Measurements from ENCODE around the gene PYROXD2. TPM values are rescaled to one million over a fixed set of nuclear protein-coding genes. Genes with fewer than 3 reads are reported as not detected.

The PYROXD2 gene
- 10 to 100 TPM; 13.4 to 40.3 (median 19.9) TPM for polyA plus RNA-seq (ENCODE audit: insufficient read length in 4 of 4)

- DNase-seq (ENCODE audit: low read depth in 4 of 4, low spot score in 3 of 4): peak; percentile 81 to 88 (median 84)
These were observed at the start of gene PYROXD2 for GRCh38 chr10:98414932-98415730. TSS of gene PYROXD2 (minus strand) at chr10:98415182. CDS start at chr10:98415135, 47 bp downstream.

GRCh38 chr10:98463976-98464754, 49.2 kb upstream of the PYROXD2 start:
- no peak for DNase-seq (ENCODE audit: low read depth in 4 of 4, low spot score in 3 of 4)

- DNase-seq (ENCODE audit: low read depth in 4 of 4, low spot score in 3 of 4): no peak
These were observed 48.0 kb upstream of the PYROXD2 start for GRCh38 chr10:98463016-98463415.

GRCh38 chr10:98461500-98461842, 46.5 kb upstream of the PYROXD2 start:
- DNase-seq (ENCODE audit: low read depth in 4 of 4, low spot score in 3 of 4): no peak

GRCh38 chr10:98460837-98461499, 46.0 kb upstream of the PYROXD2 start:
- DNase-seq (ENCODE audit: low read depth in 4 of 4, low spot score in 3 of 4): no peak

- no peak for DNase-seq (ENCODE audit: low read depth in 4 of 4, low spot score in 3 of 4)
These were observed 44.1 kb upstream of the PYROXD2 start for GRCh38 chr10:98458809-98459784.

- no peak for DNase-seq (ENCODE audit: low read depth in 4 of 4, low spot score in 3 of 4)
These were observed 42.7 kb upstream of the PYROXD2 start for GRCh38 chr10:98457721-98458120.

GRCh38 chr10:98456686-98457482, 41.9 kb upstream of the PYROXD2 start:
- DNase-seq (ENCODE audit: low read depth in 4 of 4, low spot score in 3 of 4): no peak

- no peak for DNase-seq (ENCODE audit: low read depth in 4 of 4, low spot score in 3 of 4)
These were observed 41.1 kb upstream of the PYROXD2 start for GRCh38 chr10:98456043-98456570.

- no peak for DNase-seq (ENCODE audit: low read depth in 4 of 4, low spot score in 3 of 4)
These were observed 38.7 kb upstream of the PYROXD2 start for GRCh38 chr10:98453729-98454128.

GRCh38 chr10:98450618-98451017, 35.6 kb upstream of the PYROXD2 start:
- no peak for DNase-seq (ENCODE audit: low read depth in 4 of 4, low spot score in 3 of 4)

- DNase-seq (ENCODE audit: low read depth in 4 of 4, low spot score in 3 of 4): no peak
These were observed 34.3 kb upstream of the PYROXD2 start for GRCh38 chr10:98449287-98449686.

- DNase-seq (ENCODE audit: low read depth in 4 of 4, low spot score in 3 of 4): peak; percentile 35 to 46 (median 40)
These were observed 31.8 kb upstream of the PYROXD2 start, which contains the start of gene HPS1 for GRCh38 chr10:98446661-98447221. TSS of gene HPS1 (minus strand) at chr10:98446935. CDS start at chr10:98443240, 3,695 bp downstream.

- no peak for DNase-seq (ENCODE audit: low read depth in 4 of 4, low spot score in 3 of 4)
These were observed 31.2 kb upstream of the PYROXD2 start for GRCh38 chr10:98446151-98446660.

GRCh38 chr10:98445200-98445812, 30.3 kb upstream of the PYROXD2 start:
- DNase-seq (ENCODE audit: low read depth in 4 of 4, low spot score in 3 of 4): no peak

GRCh38 chr10:98444314-98445006, 29.5 kb upstream of the PYROXD2 start:
- no peak for DNase-seq (ENCODE audit: low read depth in 4 of 4, low spot score in 3 of 4)

- no peak for DNase-seq (ENCODE audit: low read depth in 4 of 4, low spot score in 3 of 4)
These were observed 23.7 kb upstream of the PYROXD2 start for GRCh38 chr10:98438715-98439114.
